GM23248 (cell line): ENCODE measurements around the gene GOLGA8R.
"Not testable (repeated sequence)": the region's sequence is repeated elsewhere in the genome, so short reads cannot be mapped to it uniquely, and the experiment has no call there.

ENCODE experiments used
- EZH2 ChIP-seq: fragments of 200-600 bp; sonication (generic); IDR thresholded peaks from 2 replicates; pipeline ENCODE4 v1.6.1; 2018; ENCODE audit warnings: antibody characterized with exemption, mild to moderate bottlenecking; ENCODE audit not compliant: insufficient read depth, poor library complexity, severe bottlenecking
- EZH2phosphoT487 ChIP-seq: fragments of 200-600 bp; sonication (generic); IDR thresholded peaks from 2 replicates; pipeline ENCODE4 v1.6.1; 2018; ENCODE audit warnings: antibody characterized with exemption, moderate library complexity, mild to moderate bottlenecking, low read depth; ENCODE audit not compliant: insufficient read depth

GRCh38 chr15:30377082-30377413, 37.0 kb downstream of the GOLGA8R start:
- TF ChIP-seq EZH2, EZH2phosphoT487: not testable (repeated sequence)
